Gastroesophageal sphincter (tissue), 4 donors: ENCODE results near the gene TM9SF3. TPM values are rescaled to one million over a fixed set of nuclear protein-coding genes. Genes with fewer than 3 reads are reported as not detected.
A peak's percentile ranks its signal among the peaks of the same experiment; 100 is the strongest.

Source experiments
- ATAC-seq: fragments of 150-250 bp; one replicate; pipeline ENCODE4 v1.9.1; 2016; ENCODE audit warnings: mild to moderate bottlenecking, moderate library complexity
- H3K27ac ChIP-seq, 4 donors: fragments of 200-600 bp; sonication (generic) in 3 of 4; 1 replicate in 3 of 4; 2 replicates in 1 of 4; pipeline ENCODE4 v1.5.1; 2016 to 2019
- H3K27me3 ChIP-seq: fragments of 200-600 bp; sonication (generic); one replicate; pipeline ENCODE4 v1.5.1; 2019
- H3K36me3 ChIP-seq, 2 donors: fragments of 200-600 bp; sonication (generic); one replicate each; pipeline ENCODE4 v1.5.1; 2019; ENCODE audit warnings: control low read depth in 1 of 2
- H3K4me1 ChIP-seq, 3 donors: fragments of 200-600 bp; sonication (generic); 1 replicate in 2 of 3; 2 replicates in 1 of 3; pipeline ENCODE4 v1.5.1; 2016 to 2019; ENCODE audit warnings: control low read depth in 2 of 3
- H3K4me3 ChIP-seq, 2 donors: fragments of 200-600 bp; sonication (generic); one replicate each; pipeline ENCODE4 v1.5.1; 2019; ENCODE audit warnings: mild to moderate bottlenecking in 1 of 2, moderate library complexity in 1 of 2
- H3K9me3 ChIP-seq, 3 donors: fragments of 200-600 bp; sonication (generic); one replicate each; pipeline ENCODE4 v1.5.1; 2017 to 2019; ENCODE audit warnings: control low read depth in 2 of 3
- CTCF ChIP-seq, 4 experiments: fragments of 200-600 bp in 2 of 4; fragments of 450-650 bp in 2 of 4; sonication (generic) in 1 of 4; IDR thresholded peaks; one replicate each; pipeline ENCODE4 v1.5.1; 2017 to 2019; ENCODE audit warnings: antibody characterized with exemption in 4 of 4, mild to moderate bottlenecking in 2 of 4, moderate library complexity in 2 of 4
- EP300 ChIP-seq: sonication (generic); formaldehyde crosslinking; IDR thresholded peaks from one replicate; pipeline ENCODE4 v1.6.1; 2017; ENCODE audit warnings: antibody characterized with exemption, mild to moderate bottlenecking
- POLR2A ChIP-seq, 2 donors: fragments of 450-650 bp; IDR thresholded peaks; one replicate each; pipeline ENCODE4 v1.6.1; 2017; ENCODE audit warnings: antibody characterized with exemption in 2 of 2, mild to moderate bottlenecking in 2 of 2, moderate library complexity in 1 of 2
- POLR2AphosphoS5 ChIP-seq: sonication (generic); formaldehyde crosslinking; IDR thresholded peaks from one replicate; pipeline ENCODE4 v1.6.1; 2017; ENCODE audit warnings: antibody characterized with exemption
- whole genome bisulfite sequencing, 2 donors: methylation state at CpG; one replicate each; pipeline ENCODE4 v1.1.5; 2018; ENCODE audit warnings: low coverage in 1 of 2; 5-methylcytosine and 5-hydroxymethylcytosine counted together
- total RNA-seq, 4 donors: library from RNA; depleted of rRNA; stranded (reverse); fragments of >200 nt; gene quantifications; one replicate each; pipeline ENCODE4 v1.1.0, GENCODE V29; 2016

TM9SF3 gene
- total RNA-seq, 4 donors from 2014 or later = 88.6 to 121 (median 114) TPM

- TF ChIP-seq POLR2AphosphoS5 (peak; percentile 44), CTCF (IDR thresholded peaks at IDR 0.05) (no peak)
- Histone ChIP-seq H3K27me3 (no peaks in the 10 kb centered on the region), H3K4me1 (peaks cover 0 to 36% (median 8%) of the 10 kb centered on the region in 3 donors), H3K4me3 (no peak overlapping the region), H3K9me3 (no peaks in the 10 kb centered on the region), H3K27ac (peak overlapping the region in 2 of 4 donors; percentile 19 to 64), H3K36me3 (no peaks in the 10 kb centered on the region)
- WGBS, 2 donors = 17% methylated on average over 1 of the region's 2 CpGs; no CpG with 5 or more reads in 1 of the 2 donors
- peak; percentile 80 for ATAC-seq
Observed at GRCh38 chr10:96618653-96619052, 31.8 kb upstream of the TM9SF3 start.

- 29 to 52% methylated on average over 2 to 4 of the region's 4 CpGs for WGBS, 2 donors
- Histone ChIP-seq H3K9me3 (no peaks in the 10 kb centered on the region), H3K4me3 (no peak overlapping the region), H3K27me3 (no peaks in the 10 kb centered on the region), H3K27ac (no peak overlapping the region), H3K4me1 (peaks cover 0 to 36% (median 8%) of the 10 kb centered on the region in 3 donors), H3K36me3 (no peaks in the 10 kb centered on the region)
- TF ChIP-seq EP300 (no peak), POLR2A (IDR thresholded peaks at IDR 0.05) (no peak), POLR2AphosphoS5 (no peak), CTCF (IDR thresholded peaks at IDR 0.05) (no peak)
- ATAC-seq = no peak
Observed at GRCh38 chr10:96616961-96617360, 30.1 kb upstream of the TM9SF3 start.

GRCh38 chr10:96614515-96614914 lies 27.7 kb upstream of the TM9SF3 start:
- 65% methylated on average over 2 of the region's 2 CpGs; no CpG with 5 or more reads in 1 of the 2 donors for WGBS, 2 donors
- Histone ChIP-seq H3K4me3 (no peak overlapping the region), H3K27ac (no peak overlapping the region), H3K9me3 (no peaks in the 10 kb centered on the region), H3K4me1 (peaks cover 0 to 26% (median 8%) of the 10 kb centered on the region in 3 donors), H3K36me3 (no peaks in the 10 kb centered on the region), H3K27me3 (peaks cover 10% of the 10 kb centered on the region)
- TF ChIP-seq EP300 (no peak), CTCF (IDR thresholded peaks at IDR 0.05) (no peak), POLR2AphosphoS5 (no peak), POLR2A (IDR thresholded peaks at IDR 0.05) (no peak)
- ATAC-seq = no peak

- peaks cover 15% of the 10 kb centered on the region for H3K27me3 ChIP-seq
- no peak for TF ChIP-seq POLR2AphosphoS5
- TF ChIP-seq POLR2A (IDR thresholded peaks at IDR 0.05) = no peak
- TF ChIP-seq CTCF (IDR thresholded peaks at IDR 0.05) = no peak
- TF ChIP-seq EP300 = no peak
- WGBS, 2 donors = 80 to 81% methylated on average over 2 to 3 of the region's 3 CpGs
- ATAC-seq = no peak
- H3K27ac ChIP-seq = no peak overlapping the region
- H3K4me1 ChIP-seq = peaks cover 0 to 17% (median 1%) of the 10 kb centered on the region in 3 donors
- H3K9me3 ChIP-seq = no peaks in the 10 kb centered on the region
- no peaks in the 10 kb centered on the region for H3K36me3 ChIP-seq
- no peak overlapping the region for H3K4me3 ChIP-seq
Observed at GRCh38 chr10:96613576-96613975, 26.8 kb upstream of the TM9SF3 start.

- H3K9me3 ChIP-seq = no peaks in the 10 kb centered on the region
- 67 to 80% methylated on average over 6 to 8 of the region's 8 CpGs for WGBS, 2 donors
- ATAC-seq = no peak
- peaks cover 18% of the 10 kb centered on the region for H3K27me3 ChIP-seq
- TF ChIP-seq POLR2AphosphoS5 (no peak), CTCF (IDR thresholded peaks at IDR 0.05) (no peak), EP300 (no peak)
- peaks cover 0 to 3% (median 0%) of the 10 kb centered on the region in 3 donors for H3K4me1 ChIP-seq
- H3K36me3 ChIP-seq = no peaks in the 10 kb centered on the region
- no peak overlapping the region for H3K4me3 ChIP-seq
- no peak overlapping the region for H3K27ac ChIP-seq
Observed at GRCh38 chr10:96612055-96612830, 25.4 kb upstream of the TM9SF3 start.
